Kasumi-1 (cell line): Measurements from ENCODE around the gene SRGAP3.
A peak's percentile ranks its signal among the peaks of the same experiment; 100 is the strongest.

Experiments
- DNase-seq, 2 experiments: peaks; one replicate each; lab custom pipeline; 2025; lab: John Stamatoyannopoulos, UW

SRGAP3 gene

GRCh38 chr3:9143184-9143583, 106.3 kb downstream of the SRGAP3 start:
- no peak for DNase-seq

DNA sequence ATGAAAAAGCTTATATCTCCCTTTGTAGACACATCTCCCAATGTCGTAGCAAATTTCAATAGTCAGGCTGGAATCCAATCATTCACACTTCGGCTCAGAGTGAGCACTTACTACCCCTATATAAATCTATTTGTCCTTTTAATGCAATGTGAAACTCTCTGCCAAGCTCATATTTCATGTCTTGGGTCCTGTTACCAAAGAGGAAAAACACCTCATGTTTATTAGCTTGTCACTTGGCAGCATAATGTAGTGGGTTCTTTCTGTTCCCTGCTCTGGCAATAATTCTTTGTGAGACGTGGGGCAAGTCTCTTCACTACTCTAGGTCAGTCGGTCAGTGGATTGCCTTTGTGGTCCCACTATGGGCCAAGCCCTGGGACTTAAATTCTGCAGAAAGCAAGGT, 107.1 kb downstream of the SRGAP3 start:
- DNase-seq = no peak

- no peak for DNase-seq
Measured at GRCh38 chr3:9141928-9142289, 107.5 kb downstream of the SRGAP3 start.

DNA sequence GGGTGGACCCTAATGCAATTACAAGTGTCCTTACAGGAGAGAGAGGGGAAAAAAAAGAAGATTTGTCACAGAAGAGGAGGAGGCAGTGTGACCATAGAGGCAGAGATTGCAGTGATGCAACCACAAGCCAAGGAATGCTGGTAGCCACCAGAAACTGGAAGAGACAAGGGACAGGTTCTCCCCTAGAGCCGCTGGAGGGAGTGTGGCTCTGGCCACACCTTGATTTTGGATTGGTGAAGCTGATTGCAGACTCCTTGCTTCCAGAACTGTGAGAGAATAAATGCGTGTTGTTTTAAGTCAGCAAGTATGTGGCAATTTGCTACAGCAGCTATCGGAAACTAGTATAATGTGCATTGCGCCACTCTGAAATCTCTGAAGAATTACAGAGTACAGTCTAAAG, 110.1 kb downstream of the SRGAP3 start:
- no peak for DNase-seq

GRCh38 chr3:9137676-9138075, 111.8 kb downstream of the SRGAP3 start:
- DNase-seq = no peak

DNA sequence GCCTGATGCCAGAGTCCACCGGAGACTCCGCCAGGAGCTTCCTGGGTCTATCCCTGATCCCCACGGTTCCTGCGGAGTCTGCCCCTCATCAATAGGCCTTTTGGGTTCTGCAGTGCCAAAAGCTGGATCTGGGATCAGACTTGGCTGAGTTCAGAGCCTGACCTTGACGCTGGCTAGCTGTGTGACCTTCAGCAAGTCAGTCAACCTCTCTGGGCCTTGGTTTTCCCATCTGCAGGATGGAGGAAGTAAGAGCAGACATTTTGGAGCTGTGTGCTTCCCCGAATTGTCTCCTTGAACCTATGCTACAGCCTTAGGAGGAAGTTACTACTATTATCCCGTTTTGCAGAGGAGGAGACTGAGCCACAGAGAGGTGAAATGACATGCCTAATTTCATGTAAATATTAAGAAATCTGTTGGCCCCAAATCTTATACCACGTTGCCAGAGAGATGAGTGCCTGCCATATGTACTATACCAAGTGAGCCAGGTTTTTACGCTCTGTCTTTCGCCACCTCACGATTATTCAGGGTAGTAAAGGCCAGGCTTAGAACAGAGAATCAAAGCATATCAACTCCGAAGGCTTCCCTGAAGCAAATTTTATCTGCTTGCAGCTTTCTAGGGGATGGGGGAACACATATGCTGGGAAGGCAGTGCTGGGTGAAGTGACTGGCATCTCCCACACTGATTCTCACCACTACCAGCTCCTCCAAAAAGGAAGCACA, 112.5 kb downstream of the SRGAP3 start:
- no peak for DNase-seq

DNA sequence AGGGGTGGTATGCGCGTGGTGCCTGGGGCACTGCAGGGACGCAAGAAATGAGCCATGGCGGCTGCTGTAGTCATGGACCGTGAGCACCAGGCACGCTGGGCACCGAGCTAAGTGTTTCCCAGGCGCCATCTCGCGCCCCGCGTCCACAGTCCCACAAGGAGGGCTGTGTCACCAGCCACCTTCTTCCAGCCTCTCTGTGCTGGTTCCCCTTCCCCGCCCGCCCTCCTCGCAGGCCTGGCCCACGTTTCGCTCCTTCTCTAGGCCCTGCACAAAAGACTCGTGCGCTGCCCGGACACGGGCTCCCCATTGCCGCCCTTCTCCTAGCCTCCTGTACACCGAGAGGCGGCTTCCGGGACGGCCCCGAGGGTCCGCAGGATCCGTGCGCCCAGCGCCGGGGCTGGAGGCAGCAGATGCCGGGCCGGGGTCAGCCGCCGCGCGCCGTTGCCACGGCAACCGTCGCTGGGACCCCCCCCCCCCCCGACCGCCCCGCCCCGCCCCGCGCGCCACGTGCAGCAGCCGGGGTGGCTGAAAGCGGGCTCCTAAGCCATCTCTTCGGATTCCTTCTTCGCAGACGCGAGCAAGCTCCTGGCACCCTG, 113.4 kb downstream of the SRGAP3 start:
- no peak for DNase-seq

DNA sequence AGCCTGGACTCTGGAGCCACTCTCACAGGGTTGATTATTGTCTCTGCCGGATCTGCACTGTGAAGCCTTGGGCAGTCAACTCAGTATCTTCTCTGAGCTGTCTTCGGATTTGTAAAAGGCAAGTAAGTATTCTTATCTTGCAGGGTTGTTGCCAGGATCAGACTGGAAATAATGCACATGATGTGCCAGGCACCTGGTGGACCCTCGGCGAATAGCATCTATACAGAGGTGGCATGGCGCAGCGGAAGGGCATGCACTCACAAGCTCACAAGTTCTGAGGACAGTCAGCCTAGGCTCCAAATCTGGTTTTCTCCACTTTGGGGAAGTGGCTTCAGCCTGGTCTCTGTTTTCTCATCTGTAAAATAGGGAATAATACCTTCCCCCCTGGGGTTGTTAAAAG, 113.9 kb downstream of the SRGAP3 start:
- no peak for DNase-seq

GRCh38 chr3:9133656-9134055, 115.8 kb downstream of the SRGAP3 start:
- DNase-seq = no peak

- peak; percentile 3 to 23 for DNase-seq
Measured at GRCh38 chr3:9130345-9131305, 118.8 kb downstream of the SRGAP3 start.

GRCh38 chr3:9129365-9129764, 120.1 kb downstream of the SRGAP3 start:
- no peak for DNase-seq

GRCh38 chr3:9125278-9125951, 124.0 kb downstream of the SRGAP3 start:
- no peak for DNase-seq

- DNase-seq = no peak
Measured at GRCh38 chr3:9124730-9125129, 124.7 kb downstream of the SRGAP3 start.

- DNase-seq = no peak
Measured at GRCh38 chr3:9123840-9124239, 125.6 kb downstream of the SRGAP3 start.

- no peak for DNase-seq
Measured at GRCh38 chr3:9122732-9123364, 126.6 kb downstream of the SRGAP3 start.

GRCh38 chr3:9121366-9122001, 128.0 kb downstream of the SRGAP3 start:
- no peak for DNase-seq

DNA sequence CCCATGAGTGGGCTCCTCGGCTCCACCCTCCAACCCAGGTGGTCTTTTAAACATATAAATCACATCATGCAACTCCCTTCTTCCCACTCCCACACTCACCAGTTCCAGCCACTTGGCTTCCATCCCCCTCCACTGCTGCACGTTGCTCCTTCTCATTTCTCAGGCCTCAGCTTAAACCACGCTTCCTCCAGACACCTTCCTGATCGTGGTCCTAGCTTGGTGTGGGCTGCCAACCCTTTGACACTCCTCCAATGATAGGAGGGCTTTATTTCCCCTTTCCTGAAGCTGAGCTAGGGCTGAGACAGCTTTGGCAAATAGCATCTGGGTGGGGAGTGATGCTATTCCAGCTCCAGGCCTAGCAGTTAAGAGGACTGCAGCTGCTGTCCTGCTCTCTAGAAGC, 130.1 kb downstream of the SRGAP3 start:
- DNase-seq = peak; percentile 50 to 73

DNA sequence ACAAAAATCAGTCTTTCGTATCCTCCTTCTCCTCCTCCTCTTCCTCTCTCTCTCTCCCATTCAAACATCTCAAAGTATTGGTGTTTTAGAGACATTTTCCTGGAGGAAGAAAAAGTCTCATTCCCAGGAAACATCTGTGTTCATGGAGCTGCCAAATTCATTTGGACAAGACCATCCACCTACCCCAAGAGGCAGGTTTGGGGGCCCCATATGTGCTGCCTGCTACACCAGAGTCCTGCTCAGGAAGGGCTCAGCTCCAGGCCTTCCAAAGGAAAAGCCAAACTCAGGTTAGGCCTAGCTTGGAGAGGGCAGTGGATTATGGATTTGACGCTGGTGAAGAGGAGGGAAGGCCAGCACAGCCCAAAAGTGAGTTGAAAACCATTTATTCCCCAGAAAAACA, 131.2 kb downstream of the SRGAP3 start:
- no peak for DNase-seq

DNA sequence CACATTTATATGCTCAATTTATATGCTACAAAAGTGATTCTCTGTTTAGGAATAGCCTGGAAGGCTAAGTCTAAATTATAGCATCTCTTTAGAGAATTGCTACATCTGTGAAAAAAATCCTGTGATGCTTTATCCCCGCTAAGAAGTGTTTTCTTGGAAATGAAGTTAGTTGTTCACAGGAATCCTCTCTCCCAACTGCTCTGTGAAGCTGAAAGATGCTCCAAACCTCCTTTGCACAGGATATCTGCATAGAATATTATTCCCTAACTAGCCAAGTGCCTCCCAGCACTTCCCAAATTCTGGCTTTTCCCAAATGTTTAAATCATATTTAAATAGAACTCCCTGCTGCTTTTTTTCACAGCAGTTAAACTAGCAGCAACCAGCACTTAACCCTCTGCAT, 132.2 kb downstream of the SRGAP3 start:
- DNase-seq = no peak

DNA sequence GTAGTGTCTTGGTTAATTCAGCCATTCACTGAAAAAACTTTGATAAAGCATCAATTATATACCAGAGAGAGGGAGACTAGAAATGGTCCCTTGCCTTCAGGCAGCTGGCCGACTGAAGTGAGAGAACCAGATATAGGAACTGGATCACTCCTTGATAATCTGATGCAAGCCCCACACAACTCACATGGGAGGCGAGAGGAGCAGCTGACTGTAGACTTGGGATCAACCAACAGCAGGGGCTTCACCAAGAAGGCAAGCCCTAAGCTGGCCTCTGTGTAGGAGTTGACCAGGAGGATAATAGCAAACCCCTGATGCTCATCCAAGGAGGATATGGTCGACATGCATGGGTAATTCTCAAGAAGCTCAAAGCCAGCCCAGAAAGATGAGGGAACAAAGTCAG, 133.1 kb downstream of the SRGAP3 start:
- DNase-seq = no peak

DNA sequence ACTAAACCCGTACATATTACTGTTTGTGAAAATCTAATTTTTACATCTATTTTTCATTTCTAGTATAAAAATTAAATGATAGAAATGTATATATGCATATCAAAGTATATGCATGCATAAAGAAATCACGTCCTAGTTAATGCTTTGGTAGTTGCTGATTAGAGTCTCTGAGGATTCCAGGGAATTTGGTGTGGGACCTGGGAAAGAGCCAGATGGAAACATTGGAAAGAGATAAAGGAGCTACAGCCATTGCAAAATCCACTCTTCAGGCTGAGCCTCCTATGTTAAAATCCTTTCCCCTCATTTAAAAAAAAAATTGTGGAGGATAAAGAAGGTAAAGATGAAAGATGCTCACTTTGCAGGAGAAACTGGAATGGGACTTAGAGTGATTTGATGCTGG, 134.1 kb downstream of the SRGAP3 start:
- DNase-seq = no peak
